Islet precursor cell (in vitro differentiated cells): ENCODE data around the gene FAM110A.
"Not testable (repeated sequence)": the region's sequence is repeated elsewhere in the genome, so short reads cannot be mapped to it uniquely, and the experiment has no call there.

ENCODE experiments used
- DNase-seq: peaks from one replicate; pipeline ENCODE4 v3.0.0-alpha.2; 2018

FAM110A gene

DNA sequence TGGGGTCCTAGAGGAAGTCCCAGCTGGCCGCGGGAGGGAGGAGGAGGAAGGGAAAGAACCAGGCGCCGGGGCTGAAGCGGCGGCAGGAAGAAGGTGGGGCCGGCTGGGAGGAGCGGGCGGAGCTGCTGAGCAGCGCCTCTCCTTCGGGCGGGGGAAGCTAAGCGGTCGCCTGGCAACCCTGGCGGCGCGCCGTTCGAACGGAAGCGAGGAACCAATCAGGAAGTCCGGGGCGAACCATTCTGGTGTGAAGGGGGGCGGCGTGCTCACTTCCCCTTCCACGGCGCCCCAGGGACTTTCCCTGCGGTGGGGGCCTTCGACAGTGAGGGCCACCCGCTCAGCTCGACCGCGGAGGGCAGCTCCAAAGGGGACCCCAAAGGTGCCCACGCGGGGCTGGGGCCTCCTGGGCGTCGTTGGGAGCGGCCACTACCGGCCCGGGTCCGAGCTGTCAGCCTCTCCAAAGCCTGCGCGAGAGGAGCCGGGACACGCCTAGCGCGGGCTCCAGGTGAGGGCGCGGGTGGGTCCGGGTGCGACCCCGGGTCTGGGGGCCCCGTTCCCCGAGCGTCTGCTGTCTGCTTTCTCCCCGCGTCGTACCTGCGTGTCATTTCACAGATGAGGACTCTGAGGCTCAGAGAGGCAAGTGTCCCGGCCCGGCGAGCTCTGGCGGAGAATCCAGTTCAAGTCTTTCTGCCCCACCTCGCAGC is at the start of gene FAM110A:
Gene FAM110A, plus strand, starts transcription at position 266 of the 701 bp plus-strand sequence. CDS start 11,090 bp downstream, outside the sequence.
- DNase-seq, result peak; percentile 97

DNA sequence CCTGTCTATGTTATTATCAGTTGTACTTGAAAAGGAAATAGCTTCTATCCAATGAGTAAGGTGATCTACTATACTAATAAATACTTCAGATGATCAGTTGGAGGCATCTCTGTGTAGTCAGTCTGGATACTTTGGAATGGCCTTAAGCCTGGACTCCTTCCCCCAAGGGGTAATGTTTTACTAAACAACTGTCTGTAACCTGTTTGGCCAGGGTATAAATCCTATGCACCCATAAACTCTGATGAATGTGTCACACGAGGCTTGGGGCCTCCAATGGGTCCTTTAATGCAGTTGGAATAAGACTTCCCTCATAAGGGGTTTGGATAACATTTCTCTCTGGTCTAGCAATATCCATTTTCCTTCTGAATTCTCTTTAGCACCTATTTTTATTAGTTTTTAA is 45.7 kb upstream of the FAM110A start:
- no peak for DNase-seq

DNA sequence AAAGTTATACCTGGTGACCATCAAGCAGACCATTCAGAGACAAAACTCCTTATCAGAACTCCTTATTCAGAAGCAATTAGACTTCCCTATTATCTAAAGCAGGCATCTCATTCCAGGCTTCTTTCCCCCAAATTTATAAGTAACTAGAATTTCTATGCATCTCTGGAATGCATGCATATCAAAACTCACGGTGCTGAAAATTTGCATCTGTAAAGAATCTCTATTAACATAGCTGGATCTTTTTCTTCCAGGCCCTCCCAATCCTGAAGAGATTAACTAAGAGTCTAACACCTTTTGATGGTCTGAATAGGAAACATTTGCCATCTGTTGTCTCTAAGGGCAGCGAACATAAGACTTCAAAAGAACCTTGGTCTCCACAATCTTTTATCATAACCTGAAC is 42.5 kb upstream of the FAM110A start:
- DNase-seq, result no peak

DNA sequence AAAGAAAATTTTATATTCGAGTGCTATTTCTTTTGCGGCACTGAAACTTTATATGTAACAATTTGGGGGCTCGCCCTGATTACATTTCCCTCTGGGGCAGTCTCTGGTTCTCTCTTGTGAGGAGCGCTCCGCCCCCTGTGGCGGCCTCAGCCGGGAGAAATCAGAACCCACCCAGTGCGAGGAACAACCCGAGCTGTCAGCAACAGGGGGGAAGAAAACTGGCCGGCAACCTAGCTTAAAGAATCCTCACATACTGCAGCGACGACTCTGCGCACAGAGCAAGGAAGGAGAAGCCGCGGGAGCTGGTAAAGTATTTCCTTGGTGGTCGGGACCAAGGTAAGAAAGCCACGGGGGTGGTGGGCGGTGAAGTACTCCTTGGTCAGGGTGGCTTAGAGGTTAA is 41.3 kb upstream of the FAM110A start:
- no peak for DNase-seq

DNA sequence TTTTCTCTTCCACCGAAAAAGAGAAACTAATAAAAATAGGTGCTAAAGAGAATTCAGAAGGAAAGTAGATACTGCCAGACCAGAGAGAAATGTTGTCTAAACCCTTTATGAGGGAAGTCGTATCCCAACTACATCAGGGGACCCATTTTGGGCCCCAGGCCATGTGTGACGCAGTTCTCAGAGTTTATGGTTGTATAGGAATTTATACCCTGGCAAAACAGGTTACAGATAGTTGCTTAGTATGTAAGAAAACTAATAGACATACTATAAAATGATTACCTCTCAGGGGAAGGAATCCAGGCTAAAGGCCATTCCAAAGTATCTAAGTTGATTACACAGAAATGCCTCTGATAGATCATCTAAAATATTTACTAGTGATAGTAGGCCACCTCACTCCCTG is 36.6 kb upstream of the FAM110A start:
- no peak for DNase-seq

DNA sequence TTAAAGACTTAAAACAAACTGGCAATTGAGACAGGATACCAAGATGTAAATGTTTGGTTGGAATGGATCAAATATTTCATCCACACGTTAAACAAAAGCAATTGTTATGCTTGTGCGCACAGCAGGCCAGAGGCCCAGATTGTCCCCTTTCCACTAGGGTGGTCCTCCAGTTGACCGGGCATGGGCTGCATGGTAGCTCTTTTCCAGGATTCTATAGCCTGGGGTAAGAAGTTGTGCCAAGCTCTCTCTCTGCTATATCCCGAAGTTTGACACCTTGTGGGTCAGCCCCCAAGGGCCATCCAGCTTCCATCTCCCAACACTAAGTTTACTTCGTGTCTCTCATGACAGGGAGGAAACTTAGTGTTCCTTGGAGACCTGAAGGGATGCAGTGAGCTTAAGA is 34.8 kb upstream of the FAM110A start:
- not testable (repeated sequence) for DNase-seq

DNA sequence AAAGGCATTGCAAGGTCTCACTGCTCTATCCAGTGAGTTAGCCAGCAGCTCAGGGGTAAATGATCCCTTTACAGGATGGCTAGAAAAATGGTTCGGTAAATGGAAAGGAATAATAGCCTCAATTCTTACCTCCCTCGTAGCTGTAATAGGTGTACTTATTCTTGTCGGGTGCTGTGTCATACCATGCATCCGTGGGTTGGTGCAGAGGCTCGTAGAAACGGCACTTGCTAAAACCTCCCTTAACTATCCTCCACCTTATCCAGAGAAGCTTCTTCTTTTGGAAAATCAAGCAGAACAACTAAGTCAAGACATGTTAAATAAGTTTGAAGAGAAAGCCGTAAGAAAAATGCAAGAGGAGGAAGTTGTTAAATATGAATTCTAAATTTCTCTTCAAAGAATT is 33.5 kb upstream of the FAM110A start:
- not testable (repeated sequence) for DNase-seq

DNA sequence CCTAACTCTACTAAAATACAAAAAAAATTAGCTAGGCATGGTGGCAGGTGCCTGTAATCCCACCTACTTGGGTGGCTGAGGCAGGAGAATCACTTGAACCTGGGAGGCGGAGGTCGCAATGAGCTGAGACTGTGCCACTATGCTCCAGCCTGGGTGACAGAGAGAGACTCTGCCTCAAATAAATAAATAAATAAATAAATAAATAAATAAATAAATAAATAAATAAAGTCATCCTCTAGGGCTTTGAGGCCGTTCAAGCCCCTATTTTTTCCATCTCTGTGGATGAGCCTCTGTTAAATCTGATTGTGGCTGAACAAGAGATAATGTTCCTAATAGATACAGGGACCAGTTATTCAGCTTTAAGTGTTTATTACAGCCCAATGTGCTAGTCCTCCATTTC is 31.8 kb upstream of the FAM110A start:
- DNase-seq, result no peak

DNA sequence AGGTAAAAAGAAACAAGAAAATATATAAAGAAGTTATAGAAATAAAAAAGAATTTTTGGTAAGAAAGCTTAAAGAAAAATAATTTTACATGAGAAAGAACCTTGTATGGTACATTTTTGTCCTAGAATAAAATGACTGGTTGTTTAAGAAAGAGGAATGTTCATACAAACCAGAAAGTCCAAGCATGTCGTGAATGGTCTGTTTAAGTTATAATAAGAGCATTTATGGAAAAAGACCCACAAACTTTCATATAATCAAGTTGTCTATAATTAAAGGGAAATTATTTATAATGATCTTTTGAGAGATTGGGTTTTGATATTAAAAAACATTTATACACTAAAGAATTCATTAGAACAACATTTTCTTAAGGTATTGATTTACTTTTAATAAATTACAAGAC is 27.8 kb upstream of the FAM110A start:
- no peak for DNase-seq

DNA sequence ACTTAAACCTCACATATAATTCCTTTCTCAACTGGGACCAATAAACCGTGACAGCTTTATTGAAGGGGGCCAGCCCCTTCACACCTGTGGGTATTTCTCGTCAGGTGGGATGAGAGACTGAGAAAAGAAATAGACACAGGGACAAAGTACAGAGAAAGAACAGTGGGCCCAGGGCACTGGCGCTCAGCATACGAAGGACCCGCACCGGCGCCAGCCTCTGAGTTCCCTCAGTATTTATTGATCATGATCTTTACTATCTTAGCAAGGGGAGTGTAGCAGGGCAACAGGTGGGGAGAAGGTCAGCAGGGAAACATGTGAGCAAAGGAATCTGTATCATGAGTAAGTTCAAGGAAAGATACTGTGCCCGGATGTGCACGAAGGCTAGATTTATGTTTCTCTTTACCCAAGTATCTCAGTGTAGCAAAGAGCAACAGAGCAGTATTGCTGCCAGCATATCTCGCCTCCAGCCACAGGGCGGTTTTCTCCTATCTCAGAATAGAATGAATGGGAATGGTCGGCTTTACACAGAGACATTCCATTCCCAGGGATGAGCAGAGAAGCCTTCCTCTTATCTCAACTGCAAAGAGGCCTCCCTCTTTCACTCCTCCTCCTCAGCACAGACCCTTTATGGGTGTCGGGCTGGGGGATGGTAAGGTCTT is 21.6 kb upstream of the FAM110A start:
- not testable (repeated sequence) for DNase-seq

DNA sequence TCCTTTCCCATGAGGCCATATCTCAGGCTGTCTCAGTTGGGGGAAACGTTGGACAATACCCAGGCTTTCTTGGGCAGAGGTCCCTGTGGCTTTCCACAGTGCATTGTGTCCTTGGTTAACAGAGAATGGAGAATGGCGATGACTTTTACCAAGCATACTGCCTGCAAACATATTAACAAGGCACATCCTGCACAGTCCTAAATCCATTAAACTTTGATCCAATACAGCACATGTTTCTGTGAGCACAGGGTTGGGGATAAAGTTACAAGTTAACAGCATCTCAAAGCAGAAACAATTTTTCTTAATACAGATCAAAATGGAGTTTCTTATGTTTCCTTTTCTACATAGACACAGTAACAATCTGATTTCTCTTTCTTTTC is 21.1 kb upstream of the FAM110A start:
- DNase-seq, result not testable (repeated sequence)

DNA sequence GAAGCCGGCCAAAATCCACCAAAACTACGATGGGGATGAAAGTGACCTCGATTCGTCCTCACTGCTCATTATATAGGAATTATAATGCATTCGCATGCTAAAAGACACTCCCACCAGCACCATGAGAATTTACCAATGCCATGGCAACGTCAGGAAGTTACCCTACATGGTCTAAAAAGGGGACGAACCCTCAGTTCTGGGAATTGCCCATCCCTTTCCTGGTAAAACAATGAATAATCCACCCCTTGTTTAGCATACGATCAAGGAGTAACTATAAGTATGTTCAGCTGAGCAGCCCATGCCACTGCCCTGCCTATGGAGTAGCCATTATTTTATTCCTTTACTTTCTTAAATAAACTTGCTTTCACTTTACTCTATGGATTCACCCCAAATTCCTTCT is 20.1 kb upstream of the FAM110A start:
- no peak for DNase-seq

DNA sequence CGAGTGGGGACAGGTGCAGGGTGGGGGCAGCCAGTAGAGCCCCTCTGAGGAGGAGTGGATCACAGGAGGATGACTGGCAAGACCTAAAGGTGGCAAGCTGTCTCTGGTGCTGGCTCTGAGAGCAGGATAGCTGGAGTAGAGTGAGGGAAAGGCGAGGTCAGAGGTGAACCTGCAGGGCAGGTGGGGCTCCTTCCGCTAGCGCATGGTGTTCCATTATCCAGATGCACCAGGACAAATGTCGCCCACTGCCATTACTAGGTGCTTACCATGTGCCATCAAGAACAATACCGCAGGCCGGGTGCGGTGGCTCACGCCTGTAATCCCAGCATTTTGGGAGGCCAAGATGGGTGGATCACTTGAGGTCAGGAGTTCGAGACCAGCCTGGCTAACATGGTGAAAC is 18.3 kb upstream of the FAM110A start:
- no peak for DNase-seq

DNA sequence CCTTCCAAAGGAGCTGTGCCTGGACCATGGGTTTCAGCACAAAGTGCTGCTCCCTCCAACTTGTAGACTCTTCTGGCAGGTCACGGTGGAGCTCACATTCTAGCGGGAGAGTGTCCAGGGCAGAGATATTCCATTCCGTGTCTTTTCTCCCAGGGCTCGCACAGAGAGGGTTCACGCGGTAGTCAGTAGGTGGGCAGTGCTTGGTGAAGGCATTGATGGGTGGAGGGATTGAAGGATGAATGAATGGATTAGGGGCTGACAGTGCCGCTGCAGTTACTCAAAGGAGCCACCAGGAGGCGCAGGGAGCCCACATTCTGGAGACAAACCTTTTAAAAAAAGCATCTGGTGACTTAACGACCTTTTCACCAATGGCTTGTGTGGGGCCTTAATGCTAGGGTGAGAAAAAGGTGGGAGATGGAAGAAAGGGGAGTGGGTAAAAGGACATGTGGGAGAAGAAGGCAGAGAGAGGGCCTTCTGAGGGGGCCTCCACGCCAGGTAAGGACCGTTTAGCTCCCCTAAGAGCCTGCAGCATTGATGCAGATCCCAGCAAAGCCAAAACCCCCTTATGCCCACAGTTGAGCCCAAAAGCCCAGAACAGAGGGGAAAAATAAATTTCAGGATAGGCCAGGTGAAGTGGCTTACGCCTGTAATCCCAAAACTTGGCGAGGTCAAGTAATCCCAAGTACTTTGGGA is 17.5 kb upstream of the FAM110A start:
- DNase-seq, result peak; percentile 70

DNA sequence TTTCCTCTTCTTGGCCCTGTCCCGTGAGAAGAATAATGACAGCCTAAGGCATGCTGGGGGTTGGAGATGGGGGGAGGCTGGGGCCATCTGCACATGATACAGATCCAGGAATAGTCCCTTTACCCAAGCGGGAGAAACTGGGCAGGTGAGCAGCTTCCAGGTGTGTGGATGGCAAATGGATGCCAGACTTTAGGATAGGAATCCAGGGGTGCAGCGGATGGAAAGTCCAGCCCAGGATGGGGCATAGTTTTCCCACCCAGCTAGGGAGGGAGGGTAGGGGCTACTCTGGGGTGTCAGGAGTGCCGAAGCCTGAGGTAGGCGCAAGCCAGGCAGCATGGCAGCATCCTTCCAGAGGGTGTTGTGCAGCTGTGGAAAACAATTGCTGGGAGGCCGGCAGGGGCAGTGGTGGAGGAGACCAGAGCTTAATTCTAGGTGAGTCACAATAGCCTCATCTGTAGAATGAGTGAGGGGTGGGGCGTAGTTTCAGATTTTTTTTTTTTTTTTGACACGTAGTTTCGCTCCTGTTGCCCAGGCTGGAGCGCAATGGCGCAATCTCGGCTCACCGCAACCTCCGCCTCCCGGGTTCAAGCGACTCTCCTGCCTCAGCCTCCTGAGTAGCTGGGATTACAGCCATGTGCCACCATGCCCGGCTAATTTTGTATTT is 15.4 kb upstream of the FAM110A start:
- DNase-seq, result no peak

DNA sequence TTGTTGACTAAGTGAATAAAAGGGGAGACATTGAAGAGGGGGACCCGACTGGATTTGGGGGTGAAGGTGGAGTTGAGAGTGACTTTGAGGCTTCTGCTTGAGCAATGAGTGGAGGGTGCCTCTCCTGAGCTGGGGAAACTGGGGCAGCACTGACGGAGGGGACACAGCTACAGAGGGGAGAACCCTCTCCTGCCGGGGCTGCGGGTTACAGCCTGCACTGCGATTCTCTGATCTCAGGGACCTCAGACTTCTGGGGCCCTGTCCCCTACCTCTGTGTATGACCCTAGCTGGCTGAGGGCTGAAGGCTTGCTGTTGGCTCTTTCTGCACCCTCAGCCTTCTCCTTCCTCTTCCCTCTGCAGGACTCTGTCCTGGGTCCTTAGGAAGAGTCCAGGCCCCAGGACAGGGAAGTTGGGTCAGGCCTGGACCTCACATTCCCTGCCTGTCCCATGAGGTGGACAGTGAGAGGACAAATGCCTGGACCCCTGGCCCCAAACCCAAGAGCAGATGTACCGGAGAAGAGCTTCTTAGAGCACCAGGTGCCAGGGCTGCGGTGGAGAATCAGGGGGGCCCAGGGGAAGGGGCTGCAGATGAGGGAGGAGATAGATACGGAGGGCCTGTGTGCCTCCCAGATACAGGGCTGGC is 13.7 kb upstream of the FAM110A start:
- DNase-seq, result no peak

DNA sequence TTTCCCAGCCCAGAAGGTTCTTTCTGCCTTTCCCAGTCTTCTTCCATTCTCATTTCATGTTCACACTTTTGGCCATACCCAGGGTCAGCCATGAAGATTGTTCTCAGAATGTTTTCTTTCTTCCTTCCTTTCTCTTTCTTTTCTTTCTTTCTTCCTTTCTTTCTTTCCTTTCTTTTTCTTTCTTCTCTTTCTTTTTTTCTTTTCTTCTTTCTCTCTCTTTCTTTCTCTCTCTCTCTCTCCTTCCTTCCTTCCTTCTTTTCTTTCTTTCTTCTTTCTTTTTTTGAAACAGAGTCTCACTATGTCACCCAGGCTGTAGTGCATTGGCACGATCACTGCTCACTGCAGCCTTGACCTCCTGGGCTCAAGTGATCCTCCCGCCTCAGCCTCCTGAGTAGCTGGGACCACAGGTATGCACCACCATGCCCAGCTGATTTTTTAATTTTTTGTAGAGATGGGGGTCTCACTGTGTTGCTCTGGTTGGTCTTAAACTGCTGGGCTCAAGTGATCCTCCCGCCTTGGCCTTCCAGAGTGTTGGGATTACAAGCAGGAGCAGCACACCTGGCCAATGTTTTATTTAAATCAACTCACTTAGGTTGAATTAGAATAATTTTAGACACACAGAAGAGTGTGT is 13.1 kb upstream of the FAM110A start:
- DNase-seq, result no peak

DNA sequence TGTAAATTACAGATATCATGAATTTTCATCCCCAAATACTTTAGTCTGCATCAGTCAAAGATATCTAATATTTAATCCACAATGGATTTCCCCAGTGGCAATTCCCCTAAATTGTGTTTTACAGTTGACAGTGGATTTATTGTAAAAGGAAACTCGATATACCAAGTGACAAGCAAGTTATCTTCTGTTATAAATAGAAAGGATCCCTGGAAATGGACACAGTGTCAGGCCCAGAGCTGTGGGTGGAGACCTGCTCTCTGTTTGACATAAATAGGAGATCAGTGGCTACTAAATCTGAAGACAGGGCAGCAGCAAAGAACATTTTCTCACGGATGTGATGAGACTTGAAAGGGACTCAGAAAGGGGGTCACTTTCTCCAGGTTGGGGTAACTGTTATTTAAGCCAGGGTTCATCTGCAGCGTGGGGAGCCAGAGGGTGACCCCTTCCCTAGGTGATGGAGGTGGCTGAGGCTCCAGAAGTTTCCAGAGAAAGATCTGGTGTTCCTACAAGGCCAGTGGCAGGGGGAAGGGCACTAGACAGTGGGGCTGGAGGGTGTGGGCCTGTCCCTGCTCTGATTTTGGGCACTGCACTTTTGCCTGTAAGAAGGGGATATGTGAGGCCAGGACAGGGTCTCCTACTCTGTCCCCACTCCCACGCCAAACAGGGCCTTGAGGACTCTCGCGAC is 12.3 kb upstream of the FAM110A start:
- no peak for DNase-seq

DNA sequence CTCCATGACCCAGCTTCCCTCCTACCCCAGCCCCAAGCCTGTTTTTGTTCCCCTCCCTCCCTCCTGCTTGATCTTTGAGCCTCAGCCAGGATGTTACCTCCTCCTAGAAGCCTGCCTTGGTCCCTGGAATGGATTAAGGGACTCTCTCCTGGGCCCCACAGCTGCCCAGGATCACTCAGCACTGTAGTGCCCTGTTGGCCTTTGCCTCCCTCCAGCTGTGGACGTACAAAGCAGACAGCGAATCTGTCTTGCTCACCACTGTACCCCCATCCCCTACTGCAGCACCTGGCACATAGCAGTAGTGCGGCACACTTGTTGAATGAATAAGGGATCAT is 11.8 kb upstream of the FAM110A start:
- DNase-seq, result no peak

DNA sequence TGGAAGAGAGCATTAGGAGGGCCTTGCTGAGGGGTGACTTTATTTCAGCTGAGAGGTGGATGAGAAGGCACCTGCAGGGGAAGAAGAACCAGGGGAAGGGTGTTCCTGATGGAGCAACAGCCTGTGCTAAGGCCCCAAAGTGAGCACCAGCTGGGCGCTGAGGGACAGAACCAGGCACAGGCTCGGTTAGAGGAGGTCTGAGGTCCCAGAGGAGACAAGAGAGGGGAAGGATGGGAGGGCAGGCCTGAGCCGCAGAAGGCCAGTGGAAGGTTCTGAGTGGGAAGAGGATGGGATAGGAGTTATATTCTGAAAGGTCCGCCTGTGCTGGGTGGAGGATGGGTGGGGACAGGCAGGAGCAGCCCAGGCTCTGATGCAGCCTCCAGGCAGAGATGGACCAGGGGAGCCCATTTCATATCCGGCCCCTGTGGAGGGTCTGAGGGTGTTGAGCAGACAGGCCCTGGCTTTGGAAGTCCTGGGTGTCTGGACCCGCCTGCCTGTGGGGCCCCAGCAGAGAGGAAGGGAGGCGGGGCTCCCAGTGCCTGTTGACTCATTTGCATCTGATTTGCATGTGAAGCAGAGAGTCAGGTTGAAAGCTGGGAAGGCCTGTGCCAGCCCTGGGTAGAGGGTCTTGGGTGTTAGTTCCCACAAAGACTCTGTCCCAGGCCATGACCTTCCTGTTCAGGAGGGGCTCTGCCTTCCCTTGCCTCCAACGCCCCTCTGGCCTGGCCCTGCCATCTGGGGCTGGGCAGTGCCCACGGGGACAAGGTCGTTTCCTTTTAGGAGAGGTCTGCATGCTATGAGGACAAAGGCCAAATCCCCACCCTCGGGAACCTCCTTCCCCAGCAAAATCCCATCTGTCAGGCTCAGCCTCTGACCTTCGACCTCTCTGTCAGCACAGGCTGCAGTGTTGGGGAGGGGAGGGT is 10.6 kb upstream of the FAM110A start:
- peak; percentile 41 for DNase-seq

DNA sequence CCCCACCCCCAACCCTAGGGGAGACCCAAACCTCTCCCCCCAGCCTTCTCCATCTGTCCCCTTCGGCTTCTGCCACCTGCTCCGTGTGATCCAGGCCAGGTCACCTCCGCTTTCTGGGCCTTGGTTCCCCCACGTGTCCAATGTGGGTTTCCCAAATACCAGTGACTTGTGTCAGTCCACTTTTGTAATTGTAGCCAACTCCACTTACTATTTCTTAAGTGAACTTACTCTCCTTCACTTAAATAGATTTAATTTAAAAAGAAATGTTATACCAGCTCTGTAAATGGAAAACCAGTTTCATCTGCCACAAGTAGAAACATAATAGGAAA is 10.0 kb upstream of the FAM110A start:
- DNase-seq, result no peak
